T-helper 1 cell treated with Interleukin-12 subunit alpha and Interleukin-12 subunit beta and Interleukin-4 antibody, amounts not matched to agents 30 ng/mL and 1 ng/mL, for 36 hours (primary cell): Measurements from ENCODE around the gene RTN4IP1. TPM values are rescaled to one million over a fixed set of nuclear protein-coding genes. Genes with fewer than 3 reads are reported as not detected.
"Not testable (repeated sequence)": the region's sequence is repeated elsewhere in the genome, so short reads cannot be mapped to it uniquely, and the experiment has no call there.

Experiments used
- intact Hi-C: fragments of 100-400 bp; cut with micrococcal nuclease; formaldehyde crosslinking; loops from one replicate; pipeline ENCODE4 v1.15.1; 2024
- total RNA-seq: library from RNA; stranded (reverse); gene quantifications from 2 replicates; pipeline ENCODE4 v1.2.3, GENCODE V29; 2022

RTN4IP1 gene
- total RNA-seq, 1 donor from 2014 or later, result 6.1 TPM

GRCh38 chr6:106586815-106587415 is 42.4 kb downstream of the RTN4IP1 start:
- intact Hi-C loops, result no loop called here

- intact Hi-C loops, result no loop called here
Observed at GRCh38 chr6:106581468-106581867, 47.8 kb downstream of the RTN4IP1 start.

- intact Hi-C loops, result no loop called here
Observed at GRCh38 chr6:106579281-106579680, 50.0 kb downstream of the RTN4IP1 start.

GRCh38 chr6:106574741-106575458 is 54.4 kb downstream of the RTN4IP1 start:
- intact Hi-C loops, result no loop called here

- intact Hi-C loops, result no loop called here
Observed at GRCh38 chr6:106572875-106573585, 56.3 kb downstream of the RTN4IP1 start.

GRCh38 chr6:106572436-106572835 is 56.9 kb downstream of the RTN4IP1 start:
- intact Hi-C loops, result no loop called here

- intact Hi-C loops, result loop anchor here (5.0 kb wide), 1 partner anchor 1137 kb away; no protein-coding TSS in a partner anchor
Observed at GRCh38 chr6:106569428-106569827, 59.9 kb downstream of the RTN4IP1 start.

- intact Hi-C loops, result loop anchor here (5.0 kb wide), 1 partner anchor 1136 kb away; no protein-coding TSS in a partner anchor
Observed at GRCh38 chr6:106568530-106568929, 60.8 kb downstream of the RTN4IP1 start.

GRCh38 chr6:106564476-106564875 is 64.8 kb downstream of the RTN4IP1 start:
- intact Hi-C loops, result no loop called here

GRCh38 chr6:106563614-106564013 is 65.7 kb downstream of the RTN4IP1 start:
- intact Hi-C loops, result no loop called here

- intact Hi-C loops, result no loop called here
Observed at GRCh38 chr6:106561686-106562405, 67.5 kb downstream of the RTN4IP1 start.

GRCh38 chr6:106560996-106561685 is 68.2 kb downstream of the RTN4IP1 start:
- intact Hi-C loops, result no loop called here

- intact Hi-C loops, result not testable (repeated sequence)
Observed at GRCh38 chr6:106559659-106560058, 69.6 kb downstream of the RTN4IP1 start.

GRCh38 chr6:106558364-106558763 is 70.9 kb downstream of the RTN4IP1 start:
- intact Hi-C loops, result no loop called here

GRCh38 chr6:106557837-106558236 is 71.5 kb downstream of the RTN4IP1 start:
- intact Hi-C loops, result loop anchor here (2.0 kb wide), 2 partner anchors 21 to 37 kb away; no protein-coding TSS in a partner anchor

GRCh38 chr6:106556368-106556960 is 72.8 kb downstream of the RTN4IP1 start:
- intact Hi-C loops, result loop anchor here (1.0 to 2.0 kb wide), 5 partner anchors 20 to 110 kb away; no protein-coding TSS in a partner anchor

GRCh38 chr6:106555767-106556166 is 73.5 kb downstream of the RTN4IP1 start:
- intact Hi-C loops, result loop anchor here (1.0 to 2.0 kb wide), 5 partner anchors 19 to 109 kb away; no protein-coding TSS in a partner anchor

- intact Hi-C loops, result no loop called here
Observed at GRCh38 chr6:106553440-106553839, 75.9 kb downstream of the RTN4IP1 start.

- intact Hi-C loops, result no loop called here
Observed at GRCh38 chr6:106551155-106551554, 78.1 kb downstream of the RTN4IP1 start.

- intact Hi-C loops, result loop anchor here (2.0 kb wide), 1 partner anchor 15 kb away; no protein-coding TSS in a partner anchor
Observed at GRCh38 chr6:106549521-106549920, 79.8 kb downstream of the RTN4IP1 start.
